GM12865 (cell line): ENCODE data around the gene CABCOCO1.

Experiments used
- DNase-seq: peaks from one replicate; pipeline ENCODE4 v3.0.0; 2010; ENCODE audit warnings: low read depth
- H3K4me3 ChIP-seq: 2 replicates; pipeline ENCODE4 v1.5.1; 2011; ENCODE audit warnings: mild to moderate bottlenecking, low read depth, low read length, control low read depth
- TF ChIP-seq, protein P1 (sequence below): IDR thresholded peaks from 2 replicates; pipeline ENCODE4 v1.5.1; 2011; ENCODE audit warnings: low read length, control low read depth, low read depth, inconsistent platforms; ENCODE audit not compliant: insufficient read depth; ENCODE audit errors: missing control alignments

CABCOCO1 gene

DNA sequence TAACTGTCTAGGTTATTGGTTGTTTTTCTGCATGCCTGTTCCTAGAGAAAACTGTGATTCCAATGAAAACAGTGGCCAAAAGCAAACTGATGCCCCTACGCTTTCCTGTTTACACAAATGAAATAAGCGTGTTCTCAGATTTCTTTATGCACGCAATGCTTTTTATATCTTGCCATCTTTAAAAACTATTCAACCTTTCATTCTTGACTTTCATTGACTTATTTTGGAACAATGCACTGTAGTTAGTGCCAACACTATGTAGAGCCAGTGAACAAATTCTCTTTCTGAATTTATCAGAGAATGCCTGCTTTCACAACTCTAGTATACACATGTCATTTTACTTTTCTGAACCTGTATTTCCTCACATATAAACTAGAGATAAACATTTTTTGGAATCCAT lies 86.6 kb downstream of the CABCOCO1 start:
- H3K4me3 ChIP-seq: no peak overlapping the region
- TF ChIP-seq, protein P1, sequence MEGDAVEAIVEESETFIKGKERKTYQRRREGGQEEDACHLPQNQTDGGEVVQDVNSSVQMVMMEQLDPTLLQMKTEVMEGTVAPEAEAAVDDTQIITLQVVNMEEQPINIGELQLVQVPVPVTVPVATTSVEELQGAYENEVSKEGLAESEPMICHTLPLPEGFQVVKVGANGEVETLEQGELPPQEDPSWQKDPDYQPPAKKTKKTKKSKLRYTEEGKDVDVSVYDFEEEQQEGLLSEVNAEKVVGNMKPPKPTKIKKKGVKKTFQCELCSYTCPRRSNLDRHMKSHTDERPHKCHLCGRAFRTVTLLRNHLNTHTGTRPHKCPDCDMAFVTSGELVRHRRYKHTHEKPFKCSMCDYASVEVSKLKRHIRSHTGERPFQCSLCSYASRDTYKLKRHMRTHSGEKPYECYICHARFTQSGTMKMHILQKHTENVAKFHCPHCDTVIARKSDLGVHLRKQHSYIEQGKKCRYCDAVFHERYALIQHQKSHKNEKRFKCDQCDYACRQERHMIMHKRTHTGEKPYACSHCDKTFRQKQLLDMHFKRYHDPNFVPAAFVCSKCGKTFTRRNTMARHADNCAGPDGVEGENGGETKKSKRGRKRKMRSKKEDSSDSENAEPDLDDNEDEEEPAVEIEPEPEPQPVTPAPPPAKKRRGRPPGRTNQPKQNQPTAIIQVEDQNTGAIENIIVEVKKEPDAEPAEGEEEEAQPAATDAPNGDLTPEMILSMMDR: no peak
- DNase-seq: no peak

DNA sequence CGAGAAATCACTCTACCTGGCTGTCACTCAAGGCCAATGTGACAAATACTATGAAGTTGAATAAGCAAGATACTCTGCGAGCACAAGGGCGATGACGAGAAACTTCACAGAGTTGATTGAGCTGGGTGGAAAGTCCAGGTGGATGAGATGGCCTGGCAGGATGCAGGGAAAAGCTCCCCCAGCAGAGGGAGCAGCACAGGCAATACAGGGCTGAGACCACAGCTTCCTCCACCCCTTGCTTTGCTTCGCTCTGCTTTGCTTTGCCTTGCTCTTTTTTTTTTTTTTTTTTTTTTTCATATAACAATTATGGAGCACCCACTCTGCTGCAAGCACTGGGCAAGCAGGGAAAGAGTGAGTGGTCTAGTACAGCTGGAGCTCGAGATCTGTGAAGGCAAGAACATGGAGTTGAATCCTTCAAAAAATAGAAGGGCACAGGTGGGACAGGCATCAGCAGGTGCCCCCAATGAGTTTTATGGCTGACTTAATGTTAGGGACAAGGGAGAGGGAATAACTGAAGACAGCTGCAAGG lies 88.3 kb downstream of the CABCOCO1 start:
- H3K4me3 ChIP-seq: no peak overlapping the region
- DNase-seq: peak; percentile 83
- TF ChIP-seq, protein P1: peak; percentile 83

DNA sequence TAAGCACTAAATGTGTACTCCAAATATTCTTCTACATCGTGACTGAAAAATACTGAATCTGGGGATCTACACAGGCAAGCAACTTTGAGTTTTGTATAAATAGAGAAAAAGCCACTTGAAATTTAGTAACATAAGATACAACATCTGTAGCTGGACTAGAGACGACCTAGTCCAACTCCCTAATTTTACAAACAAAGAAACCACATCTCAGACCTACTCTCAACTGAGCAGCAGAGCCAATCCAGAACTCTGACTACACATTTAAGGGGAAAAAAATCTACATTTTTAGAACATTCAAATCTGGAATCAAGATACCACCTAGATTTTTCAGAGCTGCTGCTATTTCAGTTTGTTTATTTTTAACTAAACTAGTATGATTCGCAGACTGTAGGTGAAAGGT lies 88.9 kb downstream of the CABCOCO1 start:
- TF ChIP-seq, protein P1: no peak

DNA sequence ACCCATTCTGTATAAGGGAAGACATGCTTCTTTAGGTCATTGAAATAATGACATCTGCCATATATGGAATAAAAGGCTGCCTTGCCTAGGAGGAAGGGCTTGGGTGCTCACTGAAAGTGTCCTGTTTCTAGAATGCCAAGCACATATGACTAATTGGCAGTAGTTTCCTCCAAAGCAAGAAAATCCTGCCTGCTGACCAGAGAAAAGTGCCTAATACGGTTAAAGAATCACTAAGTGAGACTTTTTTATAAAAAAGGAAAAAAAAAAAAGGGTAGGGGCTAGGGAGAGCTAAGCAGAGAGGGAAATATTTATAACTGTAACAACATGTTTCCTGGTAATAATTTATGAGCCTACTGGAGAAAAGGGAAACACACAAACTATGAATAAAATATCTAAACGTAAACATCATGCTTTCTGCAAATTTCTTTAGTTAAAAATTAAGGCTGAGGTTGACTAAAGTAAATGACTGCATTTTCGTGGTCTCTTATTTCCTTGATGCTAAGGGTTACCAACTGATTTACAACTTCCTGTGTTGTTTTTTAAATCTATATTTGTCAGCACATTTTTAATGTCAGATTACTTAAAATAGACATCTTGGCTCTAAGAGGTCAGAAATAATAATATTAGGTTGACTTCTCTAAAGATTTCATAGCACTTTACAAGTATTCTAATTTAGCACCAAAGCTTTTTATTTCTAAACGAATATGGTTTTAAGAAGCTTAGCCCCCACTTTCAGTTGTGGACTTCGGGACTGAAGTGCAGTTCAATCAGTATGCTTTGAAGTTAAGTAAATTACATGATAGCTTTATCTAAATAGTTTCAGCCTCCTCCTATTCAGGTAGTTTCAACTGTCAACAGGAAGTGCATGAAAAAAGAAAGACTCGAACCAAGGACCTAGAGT lies 89.6 kb downstream of the CABCOCO1 start:
- no peak overlapping the region for H3K4me3 ChIP-seq
- peak; percentile 28 for DNase-seq
- TF ChIP-seq, protein P1: no peak

More for the DNA sequence above, 88.9 kb downstream of the CABCOCO1 start:
- peak; percentile 1 for DNase-seq
- no peak overlapping the region for H3K4me3 ChIP-seq

DNA sequence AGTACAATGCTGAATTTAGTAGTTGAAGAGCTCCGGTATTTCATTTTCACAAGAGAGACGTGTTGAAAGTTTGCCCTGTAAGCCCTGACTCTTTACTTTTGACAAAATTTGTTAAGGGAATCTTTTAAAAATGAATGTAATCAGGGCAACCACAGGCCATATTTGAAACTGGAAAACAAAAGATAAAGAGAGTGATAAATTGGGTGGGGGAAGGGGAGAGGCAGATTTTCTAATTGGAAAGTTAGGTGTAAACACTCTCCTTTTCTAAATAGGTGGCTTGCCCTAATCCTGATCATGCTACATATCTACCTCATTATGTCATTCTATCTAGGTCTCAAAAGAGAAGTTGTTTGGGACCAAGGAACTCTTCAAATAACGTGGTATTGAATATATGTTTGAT lies 90.7 kb downstream of the CABCOCO1 start:
- TF ChIP-seq, protein P1: no peak
- no peak for DNase-seq
- no peak overlapping the region for H3K4me3 ChIP-seq

DNA sequence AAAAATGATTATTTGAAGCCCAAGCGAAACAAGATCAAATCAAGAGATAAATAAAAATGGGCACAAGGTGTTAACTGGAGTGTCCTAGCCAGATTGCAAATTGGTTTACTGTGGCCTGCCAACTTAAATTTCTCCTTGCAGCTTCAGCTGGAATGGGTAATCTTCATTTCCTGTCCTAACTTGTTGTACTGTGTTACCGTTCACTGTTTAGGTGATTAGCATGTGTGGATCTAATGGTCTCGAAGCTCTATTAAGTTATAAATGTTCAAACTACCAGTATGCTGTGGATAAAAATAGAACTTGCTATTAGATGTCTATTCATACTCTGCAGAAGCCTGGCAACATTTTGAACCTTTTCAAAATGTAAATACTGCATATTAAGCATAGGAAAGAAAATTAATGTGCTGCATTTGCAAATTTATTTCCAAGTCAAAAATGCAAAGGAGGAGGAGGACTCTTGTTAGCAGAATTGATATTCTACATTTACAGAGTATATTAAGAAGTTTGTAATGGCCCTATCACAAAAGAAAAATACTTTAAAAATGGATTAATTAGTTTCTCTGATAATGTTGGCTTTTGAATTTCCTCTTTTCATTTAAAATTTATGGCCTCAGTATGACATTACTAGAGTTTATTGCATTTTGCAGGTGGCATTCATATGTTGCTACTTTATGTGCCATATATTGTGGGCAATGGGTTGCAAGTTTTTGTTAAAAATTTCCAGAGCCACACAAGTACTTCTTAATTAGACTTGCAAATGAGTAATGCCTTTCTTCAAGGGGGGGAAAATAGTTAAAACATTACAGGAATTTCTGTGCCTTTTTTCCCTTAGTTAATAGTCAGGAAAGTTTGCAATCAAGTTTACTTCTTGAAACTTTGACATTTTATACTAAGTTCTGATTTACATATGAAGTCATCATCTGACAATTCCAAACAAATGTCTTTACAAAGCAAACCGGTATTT lies 92.1 kb downstream of the CABCOCO1 start:
- no peak for DNase-seq
- TF ChIP-seq, protein P1: no peak
- no peak overlapping the region for H3K4me3 ChIP-seq
